Activated CD4-positive, alpha-beta T cell treated with anti-CD3 and anti-CD28 coated beads for 24 hours (primary cell): ENCODE measurements around the gene SNAPC3.
"Not testable (repeated sequence)": the region's sequence is repeated elsewhere in the genome, so short reads cannot be mapped to it uniquely, and the experiment has no call there.

ENCODE experiments used
- DNase-seq, 2 donors: peaks; one replicate each; pipeline ENCODE4 v3.0.0-alpha.2; 2020; ENCODE audit warnings: low read depth in 2 of 2

The SNAPC3 gene

GRCh38 chr9:15423231-15423985 is 732 bp downstream of the SNAPC3 start:
- no peak for DNase-seq

DNA sequence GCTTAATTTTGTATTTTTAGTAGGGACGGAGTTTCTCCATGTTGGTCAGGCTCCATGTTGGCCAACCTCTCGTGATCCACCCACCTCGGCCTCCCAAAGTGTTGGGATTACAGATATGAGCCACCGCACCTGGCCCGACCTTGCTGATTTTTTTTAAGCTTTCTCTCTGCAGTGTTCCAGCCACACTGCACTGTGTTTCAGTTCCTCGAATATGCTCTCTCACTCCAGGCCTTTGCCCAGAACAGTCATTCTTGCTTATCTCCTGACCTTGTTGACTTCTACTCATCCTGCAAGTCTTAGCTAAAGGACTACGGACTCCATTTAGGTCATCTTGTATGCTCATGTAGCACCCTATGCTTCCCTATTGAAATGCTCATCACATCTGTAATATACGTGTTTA is 3.3 kb downstream of the SNAPC3 start:
- DNase-seq = no peak

DNA sequence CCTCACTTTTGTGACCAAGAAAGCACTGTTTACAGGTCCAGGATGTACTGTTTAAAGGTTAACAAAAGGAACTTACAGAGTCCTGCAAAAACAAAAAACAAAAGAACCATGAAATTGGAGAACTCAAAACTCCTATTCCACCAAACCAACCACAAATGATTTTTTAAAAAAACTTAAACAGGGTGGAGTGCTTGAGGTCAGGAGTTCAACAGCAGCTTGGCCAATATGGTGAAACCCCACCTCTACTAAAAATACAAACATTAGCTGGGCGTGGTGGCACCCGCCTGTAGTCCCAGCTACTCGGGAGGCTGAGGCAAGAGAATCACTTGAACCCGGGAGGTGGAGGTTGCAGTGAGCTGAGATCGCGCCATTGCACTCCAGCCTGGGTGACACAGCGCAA is 5.0 kb downstream of the SNAPC3 start:
- not testable (repeated sequence) for DNase-seq

GRCh38 chr9:15430920-15431844 is 8.5 kb downstream of the SNAPC3 start:
- no peak for DNase-seq

DNA sequence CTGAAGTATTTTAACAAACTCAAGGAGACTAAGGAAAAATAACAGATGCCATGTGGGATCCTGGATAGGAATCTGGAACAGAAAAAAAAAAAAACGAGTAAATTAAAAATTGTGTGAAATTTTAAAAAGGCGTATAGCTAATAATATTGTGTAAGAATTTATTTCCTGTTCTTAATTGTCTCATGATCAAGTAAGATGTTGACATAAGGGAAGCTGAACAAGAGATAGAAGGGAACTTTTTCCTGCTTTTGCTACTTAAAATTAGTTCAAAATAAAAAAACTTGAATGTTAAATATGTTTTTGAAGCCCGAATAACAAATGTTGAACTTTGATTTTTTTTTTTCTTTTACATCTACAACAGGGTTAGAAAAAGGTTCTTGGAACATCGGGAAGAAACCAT is 10.5 kb downstream of the SNAPC3 start:
- no peak for DNase-seq

- no peak for DNase-seq
Measured at GRCh38 chr9:15433661-15434060, 11.0 kb downstream of the SNAPC3 start.

- no peak for DNase-seq
Measured at GRCh38 chr9:15438891-15439290, 16.2 kb downstream of the SNAPC3 start.

GRCh38 chr9:15441841-15442240 is 19.2 kb downstream of the SNAPC3 start:
- not testable (repeated sequence) for DNase-seq

- not testable (repeated sequence) for DNase-seq
Measured at GRCh38 chr9:15442264-15442663, 19.6 kb downstream of the SNAPC3 start.

DNA sequence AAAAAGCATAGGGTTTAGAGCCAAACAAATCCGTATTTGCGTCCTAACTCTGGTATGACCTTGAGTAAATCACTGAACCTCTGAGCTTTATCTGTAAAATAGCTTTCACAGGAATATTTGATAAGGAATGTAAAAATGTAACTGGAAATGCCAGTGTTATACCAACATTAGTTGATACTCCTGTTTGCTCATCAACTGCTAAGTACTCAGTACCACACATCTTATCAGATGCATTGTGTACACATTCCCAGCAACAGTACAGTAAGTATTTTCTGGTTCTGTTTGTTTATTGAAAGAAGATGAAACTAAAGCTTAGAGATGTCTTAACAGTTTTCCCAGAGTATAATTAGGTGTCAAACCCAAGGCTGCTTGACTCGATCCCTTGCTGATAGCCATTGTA is 21.5 kb downstream of the SNAPC3 start:
- no peak for DNase-seq

DNA sequence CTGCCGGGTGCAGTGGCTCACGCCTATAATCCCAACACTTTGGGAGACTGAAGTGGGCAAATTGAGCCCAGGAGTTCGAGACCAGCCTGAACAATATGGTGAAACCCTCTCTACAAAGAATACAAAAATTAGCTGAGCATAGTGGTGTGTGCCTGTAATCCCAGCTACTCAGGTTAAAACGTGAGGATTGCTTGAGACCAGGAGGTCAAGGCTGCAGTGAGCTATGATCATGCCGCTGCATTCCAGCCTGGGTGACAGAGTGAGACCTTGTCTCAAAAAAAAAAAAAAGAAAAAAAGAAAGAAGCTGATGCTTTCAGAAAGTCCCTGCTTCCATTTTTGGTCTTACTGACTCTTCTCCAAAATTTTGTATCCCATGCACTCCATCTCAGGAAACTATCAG is 31.3 kb downstream of the SNAPC3 start:
- DNase-seq = no peak

GRCh38 chr9:15461056-15461455 is 38.4 kb downstream of the SNAPC3 start:
- DNase-seq = no peak

DNA sequence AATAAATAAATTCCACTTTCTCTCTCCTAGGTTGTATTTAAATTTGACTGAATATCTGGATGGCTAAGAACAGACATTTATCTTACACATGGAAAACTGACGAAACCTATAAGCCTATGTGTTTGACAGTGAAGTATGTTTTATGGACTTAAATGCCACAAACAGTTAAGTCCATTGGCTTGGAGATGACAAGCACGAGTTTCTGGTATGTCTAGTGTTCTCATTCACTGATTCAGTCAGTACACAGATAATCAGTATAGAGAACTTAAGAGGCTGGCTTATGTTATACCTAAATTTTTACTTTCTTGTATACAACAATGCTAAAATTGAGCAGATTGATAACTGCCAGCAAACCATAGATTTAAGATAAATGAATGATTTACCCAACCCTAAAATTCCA is 38.9 kb downstream of the SNAPC3 start:
- DNase-seq = no peak

- DNase-seq = no peak
Measured at GRCh38 chr9:15468145-15468544, 45.5 kb downstream of the SNAPC3 start.

DNA sequence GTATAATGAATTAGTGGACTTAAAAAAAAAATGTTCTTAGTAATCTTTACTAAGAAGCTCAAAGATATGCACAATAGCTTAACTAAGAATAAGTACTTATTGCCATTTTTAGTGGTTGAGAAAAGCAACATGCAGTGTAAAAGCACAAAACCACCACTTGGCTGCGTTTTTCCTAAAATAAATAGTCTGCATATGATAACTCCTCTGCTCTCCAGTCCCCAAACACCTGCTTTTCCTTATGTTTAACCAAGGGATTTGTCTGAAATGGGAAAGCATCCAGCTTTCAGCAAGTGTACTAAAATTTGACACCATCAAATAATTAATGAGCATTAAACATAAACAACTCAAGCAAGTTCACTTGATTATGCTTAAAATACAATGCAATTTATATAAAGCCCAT is 46.7 kb downstream of the SNAPC3 start:
- DNase-seq = no peak

DNA sequence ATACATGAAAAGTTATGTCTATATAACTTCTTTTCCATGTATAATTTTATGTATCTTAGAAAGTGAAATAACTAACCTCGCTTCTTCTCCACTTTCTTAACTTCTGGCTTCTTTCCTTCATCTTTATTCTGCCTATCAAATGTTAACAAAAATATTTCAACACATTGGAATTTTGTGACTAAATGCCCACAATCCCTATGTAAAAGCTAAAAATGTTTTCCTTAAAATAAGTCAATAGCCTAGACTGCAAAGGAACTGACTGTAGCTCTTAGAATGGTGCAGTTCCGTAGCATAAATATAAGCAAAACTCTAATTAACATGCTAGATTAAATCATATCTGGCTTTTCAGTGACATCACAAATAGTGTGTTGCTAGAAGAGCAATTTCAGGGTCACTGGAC is 47.2 kb downstream of the SNAPC3 start:
- DNase-seq = no peak

DNA sequence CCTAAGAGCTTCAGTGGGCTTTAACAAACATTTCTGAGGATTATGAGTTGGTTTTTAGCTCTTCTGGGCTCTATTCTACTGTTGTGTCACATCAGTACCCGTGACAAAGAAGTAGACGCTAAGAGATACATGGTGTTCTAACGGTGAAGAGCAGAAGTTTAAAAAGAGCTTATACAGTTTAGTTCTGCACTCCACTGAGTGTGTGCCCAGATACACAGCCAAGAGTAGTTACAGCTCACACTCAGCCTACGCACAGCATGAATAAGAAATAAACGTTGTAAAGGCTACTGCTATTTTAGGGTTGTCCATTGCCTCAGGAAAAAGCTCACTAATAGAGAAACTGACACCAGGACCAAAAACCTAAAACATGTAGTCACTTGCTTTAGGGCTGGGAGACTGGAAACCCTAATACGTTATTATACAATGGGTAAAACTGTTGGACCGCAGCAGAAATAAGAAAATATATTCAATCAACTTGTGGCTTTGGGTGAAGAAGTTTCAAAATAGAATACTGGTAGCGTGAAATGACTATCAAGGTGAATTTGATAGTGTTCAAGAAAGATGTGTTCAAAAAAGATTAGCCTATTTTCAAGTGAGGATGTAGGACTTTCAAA is 53.4 kb downstream of the SNAPC3 start:
- no peak for DNase-seq

GRCh38 chr9:15480028-15480427 is 57.4 kb downstream of the SNAPC3 start:
- DNase-seq = no peak

GRCh38 chr9:15482146-15482545 is 59.5 kb downstream of the SNAPC3 start:
- no peak for DNase-seq

GRCh38 chr9:15484802-15485201 is 62.1 kb downstream of the SNAPC3 start:
- no peak for DNase-seq

DNA sequence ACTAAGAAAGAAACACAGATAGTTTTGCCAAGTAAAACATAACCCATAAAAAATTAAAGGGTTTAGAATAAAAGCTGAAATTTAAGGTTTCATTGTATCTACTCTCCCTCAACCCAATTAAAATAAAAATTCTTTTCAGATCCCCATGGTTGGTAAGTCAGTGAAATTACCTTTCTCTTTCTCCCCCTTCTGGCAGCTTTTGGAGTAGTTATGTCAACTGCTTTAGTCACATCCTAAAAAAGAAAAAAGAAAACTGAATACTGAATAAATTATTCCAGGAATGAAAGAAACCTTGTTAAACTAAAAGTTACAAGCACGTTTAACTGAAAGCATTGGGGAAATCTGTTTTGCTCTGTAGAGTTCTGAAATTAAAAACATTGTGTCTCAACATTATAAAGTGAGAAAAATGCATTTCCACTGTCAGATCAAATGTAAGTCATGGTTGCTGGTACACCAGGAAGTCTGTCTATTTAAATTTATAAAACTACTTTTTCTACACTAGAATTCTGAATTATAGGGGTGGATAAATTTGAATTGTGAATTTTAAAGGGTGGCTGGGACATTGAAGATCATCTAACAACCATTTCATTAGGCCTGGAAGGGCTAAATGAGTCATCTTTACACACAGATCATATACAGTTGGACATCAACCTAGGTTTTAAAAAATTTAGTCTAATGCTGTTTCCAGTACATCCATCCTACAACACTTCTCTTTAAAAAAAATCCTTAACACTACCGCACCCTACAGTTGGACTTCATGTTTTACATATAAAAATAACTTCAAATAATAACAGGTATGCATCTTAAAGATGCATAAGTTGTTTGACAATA is 63.4 kb downstream of the SNAPC3 start:
- no peak for DNase-seq

- no peak for DNase-seq
Measured at GRCh38 chr9:15491950-15492349, 69.3 kb downstream of the SNAPC3 start.
